ENCODE results near the gene IL1RL1. TPM values are rescaled to one million over a fixed set of nuclear protein-coding genes. Genes with fewer than 3 reads are reported as not detected.

The IL1RL1 gene
- polyA plus RNA-seq, 1 donor from 2014 or later = not detected

GRCh38 chr2:102387763-102388546 is 76.6 kb downstream of the IL1RL1 start:
- no peak overlapping the region for H3K4me2 ChIP-seq (ENCODE audit: low read length)
- H3K79me2 ChIP-seq (replicated peaks; ENCODE audit: insufficient read depth, low read length) = no peaks in the 10 kb centered on the region
- H2AFZ ChIP-seq (ENCODE audit: low read depth, low read length) = no peak overlapping the region
- H3K36me3 ChIP-seq (ENCODE audit: insufficient read depth, low read length) = no peaks in the 10 kb centered on the region
- no peak overlapping the region for H3K4me3 ChIP-seq (ENCODE audit: low read length)
- peaks cover 5% of the 10 kb centered on the region for H3K9me3 ChIP-seq (ENCODE audit: low read length)
- H3K9me2 ChIP-seq (ENCODE audit: insufficient read depth, low read length) = no peaks in the 10 kb centered on the region
- no peaks in the 10 kb centered on the region for H3F3A ChIP-seq (ENCODE audit: insufficient read depth, low read length, poor library complexity, severe bottlenecking)
- H4K20me1 ChIP-seq (ENCODE audit: insufficient read depth) = no peaks in the 10 kb centered on the region
- no peaks in the 10 kb centered on the region for H3K27me3 ChIP-seq (ENCODE audit: insufficient read depth, low read depth, low read length)
- H3K9ac ChIP-seq (ENCODE audit: low read length) = no peak overlapping the region
- no peak overlapping the region for H3K27ac ChIP-seq (ENCODE audit: low read length)
- TF ChIP-seq POLR2AphosphoS5 (IDR thresholded peaks at IDR 0.05) (no peak), RAD21 (conservative IDR thresholded peaks at IDR 0.05) (no peak), MXI1 (conservative IDR thresholded peaks at IDR 0.05; ENCODE audit: poor library complexity, severe bottlenecking) (no peak), TAF1 (IDR thresholded peaks at IDR 0.05; ENCODE audit: low read depth) (no peak), SMC3 (conservative IDR thresholded peaks at IDR 0.05; ENCODE audit: poor library complexity) (no peak), EP300 (conservative IDR thresholded peaks at IDR 0.05; ENCODE audit: poor library complexity, severe bottlenecking) (no peak), EZH2 (IDR thresholded peaks at IDR 0.05; ENCODE audit: borderline replicate concordance, insufficient read depth, low read length, poor library complexity, severe bottlenecking) (no peak)
- TF ChIP-seq, protein P1, sequence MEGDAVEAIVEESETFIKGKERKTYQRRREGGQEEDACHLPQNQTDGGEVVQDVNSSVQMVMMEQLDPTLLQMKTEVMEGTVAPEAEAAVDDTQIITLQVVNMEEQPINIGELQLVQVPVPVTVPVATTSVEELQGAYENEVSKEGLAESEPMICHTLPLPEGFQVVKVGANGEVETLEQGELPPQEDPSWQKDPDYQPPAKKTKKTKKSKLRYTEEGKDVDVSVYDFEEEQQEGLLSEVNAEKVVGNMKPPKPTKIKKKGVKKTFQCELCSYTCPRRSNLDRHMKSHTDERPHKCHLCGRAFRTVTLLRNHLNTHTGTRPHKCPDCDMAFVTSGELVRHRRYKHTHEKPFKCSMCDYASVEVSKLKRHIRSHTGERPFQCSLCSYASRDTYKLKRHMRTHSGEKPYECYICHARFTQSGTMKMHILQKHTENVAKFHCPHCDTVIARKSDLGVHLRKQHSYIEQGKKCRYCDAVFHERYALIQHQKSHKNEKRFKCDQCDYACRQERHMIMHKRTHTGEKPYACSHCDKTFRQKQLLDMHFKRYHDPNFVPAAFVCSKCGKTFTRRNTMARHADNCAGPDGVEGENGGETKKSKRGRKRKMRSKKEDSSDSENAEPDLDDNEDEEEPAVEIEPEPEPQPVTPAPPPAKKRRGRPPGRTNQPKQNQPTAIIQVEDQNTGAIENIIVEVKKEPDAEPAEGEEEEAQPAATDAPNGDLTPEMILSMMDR (IDR thresholded peaks at IDR 0.05; ENCODE audit: poor library complexity, severe bottlenecking) = no peak
- TF ChIP-seq, protein P2, sequence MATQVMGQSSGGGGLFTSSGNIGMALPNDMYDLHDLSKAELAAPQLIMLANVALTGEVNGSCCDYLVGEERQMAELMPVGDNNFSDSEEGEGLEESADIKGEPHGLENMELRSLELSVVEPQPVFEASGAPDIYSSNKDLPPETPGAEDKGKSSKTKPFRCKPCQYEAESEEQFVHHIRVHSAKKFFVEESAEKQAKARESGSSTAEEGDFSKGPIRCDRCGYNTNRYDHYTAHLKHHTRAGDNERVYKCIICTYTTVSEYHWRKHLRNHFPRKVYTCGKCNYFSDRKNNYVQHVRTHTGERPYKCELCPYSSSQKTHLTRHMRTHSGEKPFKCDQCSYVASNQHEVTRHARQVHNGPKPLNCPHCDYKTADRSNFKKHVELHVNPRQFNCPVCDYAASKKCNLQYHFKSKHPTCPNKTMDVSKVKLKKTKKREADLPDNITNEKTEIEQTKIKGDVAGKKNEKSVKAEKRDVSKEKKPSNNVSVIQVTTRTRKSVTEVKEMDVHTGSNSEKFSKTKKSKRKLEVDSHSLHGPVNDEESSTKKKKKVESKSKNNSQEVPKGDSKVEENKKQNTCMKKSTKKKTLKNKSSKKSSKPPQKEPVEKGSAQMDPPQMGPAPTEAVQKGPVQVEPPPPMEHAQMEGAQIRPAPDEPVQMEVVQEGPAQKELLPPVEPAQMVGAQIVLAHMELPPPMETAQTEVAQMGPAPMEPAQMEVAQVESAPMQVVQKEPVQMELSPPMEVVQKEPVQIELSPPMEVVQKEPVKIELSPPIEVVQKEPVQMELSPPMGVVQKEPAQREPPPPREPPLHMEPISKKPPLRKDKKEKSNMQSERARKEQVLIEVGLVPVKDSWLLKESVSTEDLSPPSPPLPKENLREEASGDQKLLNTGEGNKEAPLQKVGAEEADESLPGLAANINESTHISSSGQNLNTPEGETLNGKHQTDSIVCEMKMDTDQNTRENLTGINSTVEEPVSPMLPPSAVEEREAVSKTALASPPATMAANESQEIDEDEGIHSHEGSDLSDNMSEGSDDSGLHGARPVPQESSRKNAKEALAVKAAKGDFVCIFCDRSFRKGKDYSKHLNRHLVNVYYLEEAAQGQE (IDR thresholded peaks at IDR 0.05; ENCODE audit: borderline replicate concordance) = no peak

DNA sequence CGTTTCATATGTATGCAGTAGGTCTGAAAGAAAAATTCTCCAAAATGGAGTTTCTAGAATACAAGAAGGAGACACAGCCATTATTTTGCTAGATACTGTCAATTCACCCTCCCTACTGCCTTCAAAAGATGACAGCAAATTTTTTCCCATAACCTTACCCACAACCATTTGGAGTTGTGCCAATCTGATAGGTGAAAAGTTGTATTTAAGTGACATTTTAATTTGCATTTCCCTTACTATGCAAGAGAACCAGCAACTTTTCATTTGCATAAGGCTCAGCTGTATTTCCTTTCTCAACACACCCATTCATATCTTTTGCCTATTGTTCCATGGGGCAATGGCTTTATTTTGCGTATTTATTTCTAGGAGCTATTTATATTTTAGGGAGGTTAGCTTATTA is 80.2 kb downstream of the IL1RL1 start:
- TF ChIP-seq SMC3 (conservative IDR thresholded peaks at IDR 0.05; ENCODE audit: poor library complexity) (no peak), RAD21 (conservative IDR thresholded peaks at IDR 0.05) (no peak), TAF1 (IDR thresholded peaks at IDR 0.05; ENCODE audit: low read depth) (no peak)
- TF ChIP-seq, protein P2 (IDR thresholded peaks at IDR 0.05; ENCODE audit: borderline replicate concordance) = no peak
- no peak overlapping the region for H3K4me2 ChIP-seq (ENCODE audit: low read length)
- H3K4me3 ChIP-seq (ENCODE audit: low read length) = no peak overlapping the region

More for the DNA sequence above, 80.2 kb downstream of the IL1RL1 start:
- Histone ChIP-seq H3K9me2 (ENCODE audit: insufficient read depth, low read length) (no peaks in the 10 kb centered on the region), H3F3A (ENCODE audit: insufficient read depth, low read length, poor library complexity, severe bottlenecking) (no peaks in the 10 kb centered on the region), H3K9me3 (ENCODE audit: low read length) (no peaks in the 10 kb centered on the region), H3K27me3 (ENCODE audit: insufficient read depth, low read depth, low read length) (no peaks in the 10 kb centered on the region), H3K27ac (ENCODE audit: low read length) (no peak overlapping the region), H2AFZ (ENCODE audit: low read depth, low read length) (no peak overlapping the region), H3K36me3 (ENCODE audit: insufficient read depth, low read length) (no peaks in the 10 kb centered on the region), H3K79me2 (replicated peaks; ENCODE audit: insufficient read depth, low read length) (no peaks in the 10 kb centered on the region), H4K20me1 (ENCODE audit: insufficient read depth) (no peaks in the 10 kb centered on the region), H3K9ac (ENCODE audit: low read length) (no peak overlapping the region)
